Gastroesophageal sphincter (tissue), 3 donors: ENCODE measurements around the gene PDZD4.

Experiments used
- CTCF ChIP-seq, 4 experiments: fragments of 200-600 bp in 2 of 4; fragments of 450-650 bp in 2 of 4; sonication (generic) in 1 of 4; IDR thresholded peaks; one replicate each; pipeline ENCODE4 v1.5.1; 2017 to 2019; ENCODE audit warnings: antibody characterized with exemption in 4 of 4, mild to moderate bottlenecking in 2 of 4, moderate library complexity in 2 of 4
- POLR2AphosphoS5 ChIP-seq: sonication (generic); formaldehyde crosslinking; IDR thresholded peaks from one replicate; pipeline ENCODE4 v1.6.1; 2017; ENCODE audit warnings: antibody characterized with exemption

GRCh38 chrX:153866302-153867019 lies 36.1 kb upstream of the PDZD4 start:
- TF ChIP-seq CTCF (IDR thresholded peaks at IDR 0.05) (no peak), POLR2AphosphoS5 (no peak)
